ENCODE data around the gene SWT1. TPM values are rescaled to one million over a fixed set of nuclear protein-coding genes. Genes with fewer than 3 reads are reported as not detected.

Gene SWT1
- total and polyA plus RNA-seq, 2 of the 4 experiments (the other 2 are of a cell fraction): 0.82 to 2.7 TPM

DNA sequence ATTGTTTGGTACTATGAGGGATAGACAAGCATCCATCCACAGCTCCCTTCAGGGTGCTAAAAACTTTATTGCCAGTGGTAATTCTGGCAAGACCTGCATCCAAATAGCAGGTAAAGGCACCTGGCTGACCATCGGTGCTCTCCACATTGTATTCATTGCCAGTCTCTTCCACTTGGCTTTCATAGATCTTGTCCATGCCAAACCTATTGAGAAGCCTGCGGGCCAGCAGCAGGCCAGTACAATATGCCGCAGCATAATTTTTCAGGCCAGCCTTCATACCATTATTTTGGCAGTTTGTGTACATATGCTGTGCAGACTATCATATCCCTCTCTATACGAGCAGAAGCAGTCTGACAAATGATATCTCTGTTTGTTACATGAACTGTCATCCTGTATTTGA lies 70.2 kb downstream of the SWT1 start:
- WGBS, 2 experiments (ENCODE audit: extremely low coverage in 2 of 2, insufficient read length in 1 of 2): 83% methylated on average over 1 of the region's 4 CpGs; no CpG with 5 or more reads in 1 of the 2 experiments
- Histone ChIP-seq H2BK5ac (ENCODE audit: low read depth, low read length, poor library complexity, severe bottlenecking) (no peak overlapping the region), H4K20me1 (ENCODE audit: insufficient read depth, low read length) (no peaks in the 10 kb centered on the region), H3K4me2 (ENCODE audit: low read depth, low read length) (no peak overlapping the region), H2BK15ac (ENCODE audit: low read depth, low read length) (no peak overlapping the region), H4K5ac (ENCODE audit: low read depth, low read length) (no peak overlapping the region), H2AFZ (replicated peaks; ENCODE audit: low read length, poor library complexity) (no peak overlapping the region), H3K18ac (ENCODE audit: low read depth, low read length) (no peak overlapping the region), H3K79me1 (ENCODE audit: low read depth in 1 of 2, low read length in 2 of 2) (no peaks in the 10 kb centered on the region; a peak in 1 of 4 replicates), H3K4me1 (ENCODE audit: control insufficient read depth, insufficient read depth, low read length) (no peaks in the 10 kb centered on the region), H3K4ac (ENCODE audit: low read depth, low read length) (no peak overlapping the region), H3K9me3 (ENCODE audit: control insufficient read depth, insufficient read depth, low read length) (peaks cover 3% of the 10 kb centered on the region; the same call in 1 of the 2 replicates), H3K56ac (ENCODE audit: extremely low read depth, insufficient read depth, low read length) (no peak overlapping the region), H3K4me3 (ENCODE audit: insufficient read depth, low read depth, low read length) (no peak overlapping the region), H3K9me1 (ENCODE audit: insufficient read depth, low read length) (no peaks in the 10 kb centered on the region), H3K23ac (ENCODE audit: low read depth, low read length) (no peak overlapping the region), H3K27me3 (ENCODE audit: control insufficient read depth, insufficient read depth, low read length) (no peaks in the 10 kb centered on the region), H3K36me3 (ENCODE audit: control insufficient read depth, insufficient read depth, low read length) (peaks cover 2% of the 10 kb centered on the region; the same call in 1 of the 2 replicates), H2AK9ac (replicated peaks; ENCODE audit: low read depth, low read length, poor library complexity) (no peak overlapping the region), H4K8ac (ENCODE audit: low read depth in 2 of 2, low read length in 2 of 2) (no peak overlapping the region), H3K27ac (ENCODE audit: insufficient read depth, low read length) (no peak overlapping the region), H2BK20ac (ENCODE audit: low read depth, low read length) (no peak overlapping the region), H3K14ac (replicated peaks; ENCODE audit: low read depth, low read length) (no peak overlapping the region), H4K91ac (ENCODE audit: insufficient read depth, low read depth, low read length) (no peak overlapping the region), H3K9ac (ENCODE audit: low read depth, low read length) (no peak overlapping the region), H2AK5ac (ENCODE audit: low read depth, low read length) (no peak overlapping the region), H2BK120ac (ENCODE audit: low read depth, low read length) (no peak overlapping the region)
- no peak for ATAC-seq (ENCODE audit: low read depth)
- no peak for DNase-seq
- BruUV-seq (replicated peaks): no TSS peak
- intact Hi-C loops (cut with micrococcal nuclease): no loop called here
- ChIA-PET CTCF (interaction anchor here (1.1 to 1.2 kb wide), 2 partner anchors 8 to 87 kb away, joined by 3 to 4 read pairs; no protein-coding TSS in a partner anchor), POLR2A (ENCODE audit: unreplicated experiment) (no interaction called here)
- TF ChIP-seq NFE2L2 (IDR thresholded peaks at IDR 0.05; ENCODE audit: low read depth, low read length) (no peak), POLR2A (IDR thresholded peaks at IDR 0.05; ENCODE audit: low read depth, low read length) (no peak), BHLHE40 (IDR thresholded peaks at IDR 0.05; ENCODE audit: low read depth, low read length) (no peak), MAFK (IDR thresholded peaks at IDR 0.05; ENCODE audit: low read depth, low read length) (no peak), CHD1 (IDR thresholded peaks at IDR 0.05; ENCODE audit: low read depth, low read length) (no peak), RCOR1 (IDR thresholded peaks at IDR 0.05; ENCODE audit: insufficient replicate concordance, low read length) (no peak)
- dilution Hi-C loops (cut with HindIII; ENCODE audit: low sequenced_read_pairs, unreplicated experiment): no loop called here
- in situ Hi-C loops (cut with MboI; ENCODE audit: low sequenced_read_pairs): no loop called here

All from IMR-90 (cell line).